WTC11 (cell line): ENCODE data around the gene ASCC1. TPM values are rescaled to one million over a fixed set of nuclear protein-coding genes. Genes with fewer than 3 reads are reported as not detected.

Experiments used
- ATAC-seq: fragments of 200-7000 bp; cut with Tn5 transposase; 2 replicates; pipeline ENCODE4 v1.10.0; 2021; ENCODE audit warnings: mild to moderate bottlenecking, moderate library complexity
- CTCF ChIA-PET: fragments of 300-600 bp; sonication (Branson Sonifier 250); formaldehyde crosslinking; loops from one replicate; lab custom pipeline; 2021; ENCODE audit warnings: antibody characterized with exemption; lab: Charles Lee
- POLR2A ChIA-PET: fragments of 350-600 bp; sonication (Branson Sonifier 250); formaldehyde crosslinking; loops from one replicate; lab custom pipeline; 2021; ENCODE audit warnings: antibody characterized with exemption; lab: Charles Lee
- DNase-seq: peaks from one replicate; pipeline ENCODE4 v3.0.0; 2021; ENCODE audit warnings: low spot score
- H3K27ac Mint-ChIP-seq: 2 replicates; pipeline ENCODE4 v1.8.0; 2021; ENCODE audit warnings: mixed read lengths
- H3K27me3 Mint-ChIP-seq: 2 replicates; pipeline ENCODE4 v1.8.0; 2021; ENCODE audit warnings: low read depth, mild to moderate bottlenecking, moderate library complexity, mixed read lengths
- H3K36me3 Mint-ChIP-seq: 2 replicates; pipeline ENCODE4 v1.8.0; 2021; ENCODE audit warnings: mixed read lengths
- H3K4me1 Mint-ChIP-seq: 2 replicates; pipeline ENCODE4 v1.8.0; 2022; ENCODE audit warnings: mixed read lengths
- H3K4me3 Mint-ChIP-seq: 2 replicates; pipeline ENCODE4 v1.8.0; 2021; ENCODE audit warnings: mild to moderate bottlenecking, moderate library complexity, mixed read lengths
- H3K9me3 Mint-ChIP-seq: 2 replicates; pipeline ENCODE4 v1.8.0; 2021; ENCODE audit warnings: mixed read lengths
- ATF3 ChIP-seq: sonication (generic); formaldehyde crosslinking; conservative IDR thresholded peaks from 2 replicates; pipeline ENCODE4 v1.8.1; 2022; ENCODE audit warnings: mild to moderate bottlenecking, missing genetic modification reagents
- CBFB ChIP-seq: sonication (generic); formaldehyde crosslinking; IDR thresholded peaks from 2 replicates; pipeline ENCODE4 v1.8.1; 2022; ENCODE audit warnings: mild to moderate bottlenecking, low read depth, missing genetic modification reagents
- E2F4 ChIP-seq: sonication (generic); formaldehyde crosslinking; IDR thresholded peaks from 2 replicates; pipeline ENCODE4 v1.8.1; 2022; ENCODE audit warnings: low read depth, mild to moderate bottlenecking, moderate library complexity, missing genetic modification reagents, borderline replicate concordance
- FOXJ3 ChIP-seq: sonication (generic); formaldehyde crosslinking; IDR thresholded peaks from 2 replicates; pipeline ENCODE4 v1.9.0; 2021; ENCODE audit warnings: missing genetic modification reagents, mild to moderate bottlenecking, borderline replicate concordance
- GABPB1 ChIP-seq: sonication (generic); formaldehyde crosslinking; IDR thresholded peaks from 2 replicates; pipeline ENCODE4 v1.8.1; 2023; ENCODE audit warnings: mild to moderate bottlenecking, missing genetic modification reagents
- IRF1 ChIP-seq: sonication (generic); formaldehyde crosslinking; IDR thresholded peaks from 2 replicates; pipeline ENCODE4 v1.8.0; 2023; ENCODE audit warnings: missing genetic modification reagents
- KAT7 ChIP-seq: sonication (generic); formaldehyde crosslinking; IDR thresholded peaks from 2 replicates; pipeline ENCODE4 v1.8.1; 2023; ENCODE audit warnings: missing genetic modification reagents, mild to moderate bottlenecking, borderline replicate concordance
- NR2C2 ChIP-seq: sonication (generic); formaldehyde crosslinking; IDR thresholded peaks from 2 replicates; pipeline ENCODE4 v1.8.0; 2022; ENCODE audit warnings: mild to moderate bottlenecking, missing genetic modification reagents
- RORB ChIP-seq: fragments of 250-450 bp; sonication (Bioruptor Pico); IDR thresholded peaks from 2 replicates; pipeline ENCODE4 v1.9.0; 2021; ENCODE audit warnings: mild to moderate bottlenecking
- SMAD3 ChIP-seq: sonication (generic); formaldehyde crosslinking; IDR thresholded peaks from 2 replicates; pipeline ENCODE4 v1.8.0; 2022; ENCODE audit warnings: missing genetic modification reagents, mild to moderate bottlenecking, borderline replicate concordance
- USF2 ChIP-seq: sonication (generic); formaldehyde crosslinking; IDR thresholded peaks from 2 replicates; pipeline ENCODE4 v1.8.1; 2023; ENCODE audit warnings: mild to moderate bottlenecking, missing genetic modification reagents, moderate library complexity
- ZNF396 ChIP-seq: fragments of 250-450 bp; sonication (Bioruptor Pico); IDR thresholded peaks from 2 replicates; pipeline ENCODE4 v1.8.0; 2021; ENCODE audit warnings: mild to moderate bottlenecking, moderate library complexity, borderline replicate concordance
- ZNF423 ChIP-seq: fragments of 250-450 bp; sonication (Bioruptor Pico); IDR thresholded peaks from 2 replicates; pipeline ENCODE4 v2.1.2; 2022; ENCODE audit warnings: mild to moderate bottlenecking, moderate library complexity
- total RNA-seq: library from RNA; stranded (reverse); gene quantifications from 3 replicates; pipeline ENCODE4 v1.2.3, GENCODE V29; 2021
- TF ChIP-seq, protein P1 (sequence below): sonication (generic); formaldehyde crosslinking; IDR thresholded peaks from 2 replicates; pipeline ENCODE4 v1.8.1; 2023; ENCODE audit warnings: mild to moderate bottlenecking, moderate library complexity, missing genetic modification reagents
- TF ChIP-seq, protein P2 (sequence below): fragments of 250-450 bp; sonication (Bioruptor Pico); IDR thresholded peaks from 2 replicates; pipeline ENCODE4 v1.9.0; 2021; ENCODE audit warnings: mild to moderate bottlenecking, borderline replicate concordance
- TF ChIP-seq, protein P3 (sequence below): sonication (generic); formaldehyde crosslinking; IDR thresholded peaks from 2 replicates; pipeline ENCODE4 v1.8.1; 2023; ENCODE audit warnings: mild to moderate bottlenecking, missing genetic modification reagents
- TF ChIP-seq, protein P4 (sequence below): sonication (generic); formaldehyde crosslinking; IDR thresholded peaks from 2 replicates; pipeline ENCODE4 v1.8.0; 2022; ENCODE audit warnings: mild to moderate bottlenecking, missing genetic modification reagents

The ASCC1 gene
- total RNA-seq, 1 experiment from 2014 or later: 30.4 TPM

GRCh38 chr10:72240371-72240770 is 24.3 kb upstream of the ASCC1 start (continued):
- TF ChIP-seq, protein P1, sequence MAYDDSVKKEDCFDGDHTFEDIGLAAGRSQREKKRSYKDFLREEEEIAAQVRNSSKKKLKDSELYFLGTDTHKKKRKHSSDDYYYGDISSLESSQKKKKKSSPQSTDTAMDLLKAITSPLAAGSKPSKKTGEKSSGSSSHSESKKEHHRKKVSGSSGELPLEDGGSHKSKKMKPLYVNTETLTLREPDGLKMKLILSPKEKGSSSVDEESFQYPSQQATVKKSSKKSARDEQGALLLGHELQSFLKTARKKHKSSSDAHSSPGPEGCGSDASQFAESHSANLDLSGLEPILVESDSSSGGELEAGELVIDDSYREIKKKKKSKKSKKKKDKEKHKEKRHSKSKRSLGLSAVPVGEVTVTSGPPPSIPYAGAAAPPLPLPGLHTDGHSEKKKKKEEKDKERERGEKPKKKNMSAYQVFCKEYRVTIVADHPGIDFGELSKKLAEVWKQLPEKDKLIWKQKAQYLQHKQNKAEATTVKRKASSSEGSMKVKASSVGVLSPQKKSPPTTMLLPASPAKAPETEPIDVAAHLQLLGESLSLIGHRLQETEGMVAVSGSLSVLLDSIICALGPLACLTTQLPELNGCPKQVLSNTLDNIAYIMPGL (CRISPR knock-in tag): no peak
- TF ChIP-seq, protein P2, sequence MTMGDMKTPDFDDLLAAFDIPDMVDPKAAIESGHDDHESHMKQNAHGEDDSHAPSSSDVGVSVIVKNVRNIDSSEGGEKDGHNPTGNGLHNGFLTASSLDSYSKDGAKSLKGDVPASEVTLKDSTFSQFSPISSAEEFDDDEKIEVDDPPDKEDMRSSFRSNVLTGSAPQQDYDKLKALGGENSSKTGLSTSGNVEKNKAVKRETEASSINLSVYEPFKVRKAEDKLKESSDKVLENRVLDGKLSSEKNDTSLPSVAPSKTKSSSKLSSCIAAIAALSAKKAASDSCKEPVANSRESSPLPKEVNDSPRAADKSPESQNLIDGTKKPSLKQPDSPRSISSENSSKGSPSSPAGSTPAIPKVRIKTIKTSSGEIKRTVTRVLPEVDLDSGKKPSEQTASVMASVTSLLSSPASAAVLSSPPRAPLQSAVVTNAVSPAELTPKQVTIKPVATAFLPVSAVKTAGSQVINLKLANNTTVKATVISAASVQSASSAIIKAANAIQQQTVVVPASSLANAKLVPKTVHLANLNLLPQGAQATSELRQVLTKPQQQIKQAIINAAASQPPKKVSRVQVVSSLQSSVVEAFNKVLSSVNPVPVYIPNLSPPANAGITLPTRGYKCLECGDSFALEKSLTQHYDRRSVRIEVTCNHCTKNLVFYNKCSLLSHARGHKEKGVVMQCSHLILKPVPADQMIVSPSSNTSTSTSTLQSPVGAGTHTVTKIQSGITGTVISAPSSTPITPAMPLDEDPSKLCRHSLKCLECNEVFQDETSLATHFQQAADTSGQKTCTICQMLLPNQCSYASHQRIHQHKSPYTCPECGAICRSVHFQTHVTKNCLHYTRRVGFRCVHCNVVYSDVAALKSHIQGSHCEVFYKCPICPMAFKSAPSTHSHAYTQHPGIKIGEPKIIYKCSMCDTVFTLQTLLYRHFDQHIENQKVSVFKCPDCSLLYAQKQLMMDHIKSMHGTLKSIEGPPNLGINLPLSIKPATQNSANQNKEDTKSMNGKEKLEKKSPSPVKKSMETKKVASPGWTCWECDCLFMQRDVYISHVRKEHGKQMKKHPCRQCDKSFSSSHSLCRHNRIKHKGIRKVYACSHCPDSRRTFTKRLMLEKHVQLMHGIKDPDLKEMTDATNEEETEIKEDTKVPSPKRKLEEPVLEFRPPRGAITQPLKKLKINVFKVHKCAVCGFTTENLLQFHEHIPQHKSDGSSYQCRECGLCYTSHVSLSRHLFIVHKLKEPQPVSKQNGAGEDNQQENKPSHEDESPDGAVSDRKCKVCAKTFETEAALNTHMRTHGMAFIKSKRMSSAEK (CRISPR knock-in tag): no peak
- TF ChIP-seq RORB (CRISPR knock-in tag) (no peak), KAT7 (no peak), GABPB1 (CRISPR knock-in tag) (no peak), SMAD3 (CRISPR knock-in tag) (no peak), ATF3 (CRISPR knock-in tag) (no peak)
- TF ChIP-seq, protein P3, sequence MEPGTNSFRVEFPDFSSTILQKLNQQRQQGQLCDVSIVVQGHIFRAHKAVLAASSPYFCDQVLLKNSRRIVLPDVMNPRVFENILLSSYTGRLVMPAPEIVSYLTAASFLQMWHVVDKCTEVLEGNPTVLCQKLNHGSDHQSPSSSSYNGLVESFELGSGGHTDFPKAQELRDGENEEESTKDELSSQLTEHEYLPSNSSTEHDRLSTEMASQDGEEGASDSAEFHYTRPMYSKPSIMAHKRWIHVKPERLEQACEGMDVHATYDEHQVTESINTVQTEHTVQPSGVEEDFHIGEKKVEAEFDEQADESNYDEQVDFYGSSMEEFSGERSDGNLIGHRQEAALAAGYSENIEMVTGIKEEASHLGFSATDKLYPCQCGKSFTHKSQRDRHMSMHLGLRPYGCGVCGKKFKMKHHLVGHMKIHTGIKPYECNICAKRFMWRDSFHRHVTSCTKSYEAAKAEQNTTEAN (CRISPR knock-in tag): no peak

DNA sequence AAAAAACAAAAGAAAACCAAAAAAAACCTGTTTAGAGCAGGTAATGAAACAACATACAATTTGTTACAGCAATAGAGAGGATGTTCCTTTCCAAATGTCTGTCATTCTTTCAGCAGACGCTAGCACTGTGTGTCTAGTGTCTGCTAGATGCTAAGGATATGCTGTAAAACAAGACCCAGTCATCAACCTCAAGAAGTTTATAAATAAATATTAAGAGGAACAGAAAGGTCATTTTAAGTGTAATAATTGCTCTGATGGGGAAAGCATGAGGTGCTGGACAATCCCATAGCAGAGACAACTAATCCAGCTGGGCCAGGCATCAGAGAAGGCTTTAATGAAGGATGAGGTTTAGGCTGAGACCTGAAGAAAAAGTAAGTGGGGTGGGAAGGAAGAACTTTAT is 23.3 kb upstream of the ASCC1 start:
- Mint-ChIP-seq H3K4me3 (no peak overlapping the region), H3K36me3 (peaks cover 4% of the 10 kb centered on the region), H3K27me3 (no peaks in the 10 kb centered on the region), H3K4me1 (peaks cover 17% of the 10 kb centered on the region), H3K9me3 (no peaks in the 10 kb centered on the region), H3K27ac (peak overlapping the region; percentile 43; the same call in 1 of the 2 replicates)
- ChIA-PET CTCF (interaction anchor here (3.0 kb wide), 1 partner anchor 22 kb away, joined by 10 read pairs; no protein-coding TSS in a partner anchor), POLR2A (interaction anchor here (0.7 kb wide), 1 partner anchor 33 kb away, joined by 3 read pairs; no protein-coding TSS in a partner anchor)
- ATAC-seq (no peak), DNase-seq (no peak)
- TF ChIP-seq FOXJ3 (no peak), ZNF396 (CRISPR knock-in tag) (no peak), USF2 (CRISPR knock-in tag) (no peak), E2F4 (CRISPR knock-in tag) (no peak), RORB (CRISPR knock-in tag) (no peak), CBFB (CRISPR knock-in tag) (no peak), NR2C2 (CRISPR knock-in tag) (no peak), ZNF423 (no peak), IRF1 (CRISPR knock-in tag) (no peak)
- TF ChIP-seq, protein P2 (CRISPR knock-in tag): no peak
- TF ChIP-seq, protein P4, sequence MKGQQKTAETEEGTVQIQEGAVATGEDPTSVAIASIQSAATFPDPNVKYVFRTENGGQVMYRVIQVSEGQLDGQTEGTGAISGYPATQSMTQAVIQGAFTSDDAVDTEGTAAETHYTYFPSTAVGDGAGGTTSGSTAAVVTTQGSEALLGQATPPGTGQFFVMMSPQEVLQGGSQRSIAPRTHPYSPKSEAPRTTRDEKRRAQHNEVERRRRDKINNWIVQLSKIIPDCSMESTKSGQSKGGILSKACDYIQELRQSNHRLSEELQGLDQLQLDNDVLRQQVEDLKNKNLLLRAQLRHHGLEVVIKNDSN (CRISPR knock-in tag): no peak
